ENCODE data around the gene CSTF3.

DNA sequence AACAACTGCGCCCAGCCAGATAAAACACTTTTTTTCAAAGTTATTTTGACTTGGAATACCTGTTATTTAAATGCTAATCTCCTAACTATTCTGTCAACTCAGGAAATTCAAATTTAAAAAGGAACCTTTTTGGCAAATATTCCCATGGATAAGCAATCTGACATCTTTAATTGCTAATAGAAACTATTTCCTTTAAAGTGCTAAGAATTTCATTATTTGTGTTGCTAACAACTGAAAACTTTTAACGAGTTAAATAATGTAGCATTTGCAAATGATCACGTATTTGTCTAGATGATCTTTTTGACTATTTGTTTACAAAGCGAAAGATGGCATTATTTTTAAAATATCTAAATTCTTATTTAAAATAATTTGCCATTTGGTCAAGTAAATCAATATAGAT, 28.8 kb downstream of the CSTF3 start:
- no peak for TF ChIP-seq POLR2A (IDR thresholded peaks at IDR 0.05)
- TF ChIP-seq, protein P1, sequence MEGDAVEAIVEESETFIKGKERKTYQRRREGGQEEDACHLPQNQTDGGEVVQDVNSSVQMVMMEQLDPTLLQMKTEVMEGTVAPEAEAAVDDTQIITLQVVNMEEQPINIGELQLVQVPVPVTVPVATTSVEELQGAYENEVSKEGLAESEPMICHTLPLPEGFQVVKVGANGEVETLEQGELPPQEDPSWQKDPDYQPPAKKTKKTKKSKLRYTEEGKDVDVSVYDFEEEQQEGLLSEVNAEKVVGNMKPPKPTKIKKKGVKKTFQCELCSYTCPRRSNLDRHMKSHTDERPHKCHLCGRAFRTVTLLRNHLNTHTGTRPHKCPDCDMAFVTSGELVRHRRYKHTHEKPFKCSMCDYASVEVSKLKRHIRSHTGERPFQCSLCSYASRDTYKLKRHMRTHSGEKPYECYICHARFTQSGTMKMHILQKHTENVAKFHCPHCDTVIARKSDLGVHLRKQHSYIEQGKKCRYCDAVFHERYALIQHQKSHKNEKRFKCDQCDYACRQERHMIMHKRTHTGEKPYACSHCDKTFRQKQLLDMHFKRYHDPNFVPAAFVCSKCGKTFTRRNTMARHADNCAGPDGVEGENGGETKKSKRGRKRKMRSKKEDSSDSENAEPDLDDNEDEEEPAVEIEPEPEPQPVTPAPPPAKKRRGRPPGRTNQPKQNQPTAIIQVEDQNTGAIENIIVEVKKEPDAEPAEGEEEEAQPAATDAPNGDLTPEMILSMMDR (IDR thresholded peaks at IDR 0.05), result no peak
